Measurements from ENCODE around the gene PTPRO.

GRCh38 chr12:15620741-15621539 lies 298.6 kb downstream of the PTPRO start:
- TF ChIP-seq CTCF (IDR thresholded peaks at IDR 0.05) (no peak), POLR2A (IDR thresholded peaks at IDR 0.05) (no peak)
